MM.1S (cell line): Measurements from ENCODE around the gene SLC22A13.

Experiments used
- DNase-seq: peaks from one replicate; pipeline ENCODE4 v3.0.0-alpha.2; 2015
- H2AFZ ChIP-seq: fragments of 300-600 bp; sonication (generic); 2 replicates; pipeline ENCODE4 v1.6.0; 2016; ENCODE audit warnings: antibody characterized with exemption, low read length
- H3F3A ChIP-seq: fragments of 300-600 bp; sonication (generic); 2 replicates; pipeline ENCODE4 v1.6.1; 2016; ENCODE audit warnings: mild to moderate bottlenecking, antibody characterized with exemption, low read length, moderate library complexity, mixed read lengths; ENCODE audit not compliant: insufficient read depth
- H3K27ac ChIP-seq: fragments of 300-600 bp; sonication (generic); 2 replicates; pipeline ENCODE4 v1.5.1; 2016; ENCODE audit warnings: mild to moderate bottlenecking, low read length
- H3K27me3 ChIP-seq: fragments of 300-600 bp; sonication (generic); replicated peaks from 2 replicates; pipeline ENCODE4 v1.6.0; 2016; ENCODE audit warnings: low read length; ENCODE audit not compliant: insufficient read depth
- H3K36me3 ChIP-seq: fragments of 300-600 bp; sonication (generic); replicated peaks from 2 replicates; pipeline ENCODE4 v1.6.1; 2016; ENCODE audit warnings: mild to moderate bottlenecking, low read length, mixed read lengths; ENCODE audit not compliant: insufficient read depth
- H3K4me1 ChIP-seq: fragments of 300-600 bp; sonication (generic); 2 replicates; pipeline ENCODE4 v1.6.1; 2016; ENCODE audit warnings: low read length, mixed read lengths
- H3K4me2 ChIP-seq: fragments of 300-600 bp; sonication (generic); 2 replicates; pipeline ENCODE4 v1.6.0; 2016; ENCODE audit warnings: low read depth, low read length
- H3K4me3 ChIP-seq: fragments of 300-600 bp; sonication (generic); 2 replicates; pipeline ENCODE4 v1.5.1; 2016; ENCODE audit warnings: low read length, mixed read lengths
- H3K79me2 ChIP-seq: fragments of 300-600 bp; sonication (generic); 2 replicates; pipeline ENCODE4 v1.6.1; 2016; ENCODE audit warnings: mixed run types, low read length, mixed read lengths
- H3K9ac ChIP-seq: fragments of 300-600 bp; sonication (generic); 2 replicates; pipeline ENCODE4 v1.6.1; 2016; ENCODE audit warnings: low read length, mixed read lengths
- H3K9me2 ChIP-seq: fragments of 300-600 bp; sonication (generic); replicated peaks from 2 replicates; pipeline ENCODE4 v1.6.1; 2016; ENCODE audit warnings: mild to moderate bottlenecking, low read length, mixed read lengths; ENCODE audit not compliant: insufficient read depth
- H3K9me3 ChIP-seq: fragments of 300-600 bp; sonication (generic); replicated peaks from 2 replicates; pipeline ENCODE4 v1.6.1; 2016; ENCODE audit warnings: mild to moderate bottlenecking, low read length, mixed read lengths; ENCODE audit not compliant: insufficient read depth
- H4K20me1 ChIP-seq: fragments of 300-600 bp; sonication (generic); 2 replicates; pipeline ENCODE4 v1.6.1; 2016; ENCODE audit warnings: mild to moderate bottlenecking, low read length, moderate library complexity, mixed read lengths; ENCODE audit not compliant: insufficient read depth
- EZH2 ChIP-seq: fragments of 300-600 bp; sonication (generic); optimal IDR thresholded peaks from 2 replicates; pipeline ENCODE3; 2017; ENCODE audit warnings: low read depth, mild to moderate bottlenecking, antibody characterized with exemption, low read length, mixed read lengths
- EZH2phosphoT487 ChIP-seq: fragments of 300-600 bp; sonication (generic); IDR thresholded peaks from 2 replicates; pipeline ENCODE4 v1.6.1; 2018; ENCODE audit warnings: antibody characterized with exemption, low read length
- TF ChIP-seq, protein P1 (sequence below): fragments of 300-600 bp; sonication (generic); IDR thresholded peaks from 2 replicates; pipeline ENCODE4 v1.5.1; 2016; ENCODE audit warnings: antibody characterized with exemption, low read length, mixed read lengths

The SLC22A13 gene

DNA sequence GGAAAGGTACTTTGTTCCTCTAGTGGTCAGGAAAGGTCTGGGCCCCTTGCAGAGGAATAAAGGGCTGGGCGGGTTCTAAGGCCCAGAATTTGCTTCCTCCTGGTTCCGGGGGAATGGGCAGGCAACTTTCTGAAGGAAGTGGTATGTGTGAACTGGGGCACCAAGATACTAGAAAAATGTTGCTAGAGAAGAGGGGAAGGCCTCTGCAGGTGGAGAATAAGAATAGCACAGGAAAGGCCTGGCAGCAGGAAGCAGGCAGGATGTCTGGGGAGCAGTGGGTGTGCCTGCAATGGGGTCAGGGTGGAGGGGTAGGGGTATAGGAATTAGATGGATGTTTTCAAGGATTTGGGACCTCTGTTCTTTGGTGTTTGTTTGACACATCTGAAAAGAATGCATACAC, 2.0 kb downstream of the SLC22A13 start:
- Histone ChIP-seq H3K27me3 (no peaks in the 10 kb centered on the region), H3K4me1 (no peaks in the 10 kb centered on the region), H3K79me2 (no peaks in the 10 kb centered on the region), H3K9me3 (no peaks in the 10 kb centered on the region), H3F3A (no peaks in the 10 kb centered on the region), H4K20me1 (no peaks in the 10 kb centered on the region), H3K9ac (no peak overlapping the region), H3K4me2 (no peak overlapping the region), H3K4me3 (no peak overlapping the region), H3K36me3 (no peaks in the 10 kb centered on the region), H3K27ac (no peak overlapping the region), H3K9me2 (no peaks in the 10 kb centered on the region), H2AFZ (no peak overlapping the region)
- DNase-seq = no peak
- no peak for TF ChIP-seq EZH2phosphoT487
- no peak for TF ChIP-seq EZH2
- TF ChIP-seq, protein P1, sequence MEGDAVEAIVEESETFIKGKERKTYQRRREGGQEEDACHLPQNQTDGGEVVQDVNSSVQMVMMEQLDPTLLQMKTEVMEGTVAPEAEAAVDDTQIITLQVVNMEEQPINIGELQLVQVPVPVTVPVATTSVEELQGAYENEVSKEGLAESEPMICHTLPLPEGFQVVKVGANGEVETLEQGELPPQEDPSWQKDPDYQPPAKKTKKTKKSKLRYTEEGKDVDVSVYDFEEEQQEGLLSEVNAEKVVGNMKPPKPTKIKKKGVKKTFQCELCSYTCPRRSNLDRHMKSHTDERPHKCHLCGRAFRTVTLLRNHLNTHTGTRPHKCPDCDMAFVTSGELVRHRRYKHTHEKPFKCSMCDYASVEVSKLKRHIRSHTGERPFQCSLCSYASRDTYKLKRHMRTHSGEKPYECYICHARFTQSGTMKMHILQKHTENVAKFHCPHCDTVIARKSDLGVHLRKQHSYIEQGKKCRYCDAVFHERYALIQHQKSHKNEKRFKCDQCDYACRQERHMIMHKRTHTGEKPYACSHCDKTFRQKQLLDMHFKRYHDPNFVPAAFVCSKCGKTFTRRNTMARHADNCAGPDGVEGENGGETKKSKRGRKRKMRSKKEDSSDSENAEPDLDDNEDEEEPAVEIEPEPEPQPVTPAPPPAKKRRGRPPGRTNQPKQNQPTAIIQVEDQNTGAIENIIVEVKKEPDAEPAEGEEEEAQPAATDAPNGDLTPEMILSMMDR = no peak

DNA sequence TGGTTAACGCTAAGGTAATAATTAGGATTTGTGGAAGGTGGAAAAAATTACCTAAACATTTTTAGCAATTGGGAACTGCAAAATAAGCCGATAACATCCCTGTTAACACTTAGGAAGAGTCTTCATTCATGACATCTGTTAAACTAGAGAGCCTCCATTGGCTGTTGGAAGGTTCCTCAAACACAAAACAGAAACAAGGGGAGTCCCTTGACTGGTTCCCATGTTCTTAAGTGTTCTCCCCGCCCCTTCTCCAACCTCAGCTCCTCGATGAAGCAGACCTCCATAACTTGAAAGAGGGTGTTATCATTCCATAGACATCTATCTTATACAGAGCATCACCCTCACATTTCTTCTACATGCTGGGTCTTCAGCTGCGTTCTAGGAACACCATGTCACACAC, 2.5 kb downstream of the SLC22A13 start:
- Histone ChIP-seq H3F3A (no peaks in the 10 kb centered on the region), H3K27me3 (no peaks in the 10 kb centered on the region), H3K27ac (no peak overlapping the region), H3K79me2 (no peaks in the 10 kb centered on the region), H3K4me1 (no peaks in the 10 kb centered on the region), H4K20me1 (no peaks in the 10 kb centered on the region), H3K4me3 (no peak overlapping the region), H3K9me2 (no peaks in the 10 kb centered on the region), H2AFZ (no peak overlapping the region), H3K4me2 (no peak overlapping the region), H3K9me3 (no peaks in the 10 kb centered on the region), H3K9ac (no peak overlapping the region), H3K36me3 (no peaks in the 10 kb centered on the region)
- TF ChIP-seq, protein P1 = no peak
- TF ChIP-seq EZH2 (no peak), EZH2phosphoT487 (no peak)
- no peak for DNase-seq

DNA sequence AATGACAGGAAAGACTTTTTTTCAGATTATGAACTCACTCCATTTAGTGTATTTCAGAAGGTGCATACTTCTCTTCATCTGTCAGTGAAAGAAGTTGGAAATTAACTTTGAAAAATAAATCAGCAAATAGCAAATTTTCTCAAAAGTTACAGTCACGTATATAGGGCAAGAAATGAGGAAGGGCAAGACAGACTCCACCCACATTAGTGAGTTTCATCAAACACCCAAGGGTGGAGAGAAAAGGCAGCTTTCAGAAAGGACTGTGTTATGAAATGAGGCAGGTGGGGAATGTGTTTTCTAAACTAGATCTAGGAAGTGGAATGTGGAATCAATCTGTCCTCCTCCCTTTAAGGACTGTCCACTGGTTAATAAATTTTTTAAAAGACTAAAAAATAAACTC, 2.9 kb downstream of the SLC22A13 start:
- Histone ChIP-seq H3K4me1 (no peaks in the 10 kb centered on the region), H3K4me2 (no peak overlapping the region), H3K9me3 (no peaks in the 10 kb centered on the region), H3K36me3 (no peaks in the 10 kb centered on the region), H4K20me1 (no peaks in the 10 kb centered on the region), H3K4me3 (no peak overlapping the region), H3K27me3 (no peaks in the 10 kb centered on the region), H3K9me2 (no peaks in the 10 kb centered on the region), H3K9ac (no peak overlapping the region), H3F3A (no peaks in the 10 kb centered on the region), H3K79me2 (no peaks in the 10 kb centered on the region), H3K27ac (no peak overlapping the region), H2AFZ (no peak overlapping the region)
- DNase-seq = no peak
- TF ChIP-seq, protein P1 = no peak
- TF ChIP-seq EZH2 (no peak), EZH2phosphoT487 (no peak)

DNA sequence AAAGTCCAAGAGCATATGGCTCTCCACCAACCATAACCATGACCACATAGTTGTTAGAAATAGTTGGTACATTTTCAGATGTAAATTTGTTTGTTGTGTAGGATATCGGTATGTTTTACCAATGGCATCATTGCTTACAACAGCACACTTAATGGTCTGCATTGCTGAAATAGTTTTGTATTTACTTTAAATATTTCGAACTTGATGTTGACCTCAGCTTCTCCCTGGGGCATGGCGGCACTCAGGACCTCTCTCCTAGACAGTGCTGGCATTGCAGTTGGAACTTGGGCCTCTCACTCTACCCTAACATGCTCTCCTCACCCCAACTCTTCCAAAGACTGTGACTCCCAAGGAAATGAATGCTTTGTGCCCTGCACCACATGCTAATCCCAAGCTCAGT, 5.0 kb downstream of the SLC22A13 start:
- H3K27me3 ChIP-seq = no peaks in the 10 kb centered on the region
- no peaks in the 10 kb centered on the region for H3K9me2 ChIP-seq
- no peak overlapping the region for H3K9ac ChIP-seq
- no peak for DNase-seq
- TF ChIP-seq EZH2 = no peak
- TF ChIP-seq, protein P1 = no peak
- no peak overlapping the region for H2AFZ ChIP-seq
- no peak overlapping the region for H3K27ac ChIP-seq
- no peaks in the 10 kb centered on the region for H3F3A ChIP-seq
- H3K4me3 ChIP-seq = no peak overlapping the region
- no peaks in the 10 kb centered on the region for H3K79me2 ChIP-seq
- no peaks in the 10 kb centered on the region for H4K20me1 ChIP-seq
- H3K4me2 ChIP-seq = no peak overlapping the region
- H3K36me3 ChIP-seq = no peaks in the 10 kb centered on the region
- H3K9me3 ChIP-seq = no peaks in the 10 kb centered on the region
- H3K4me1 ChIP-seq = no peaks in the 10 kb centered on the region
